GM21619 (cell line): ENCODE data around the gene PTPRN2.
"Not testable (repeated sequence)": the region's sequence is repeated elsewhere in the genome, so short reads cannot be mapped to it uniquely, and the experiment has no call there.

Experiments
- ATAC-seq: cut with Tn5 transposase; IDR thresholded peaks from one replicate; pipeline ENCODE4 v1.9.1; 2021; ENCODE audit not compliant: unreplicated experiment

The PTPRN2 gene

GRCh38 chr7:158315326-158315725 is 272.3 kb downstream of the PTPRN2 start:
- no peak for ATAC-seq

GRCh38 chr7:158314394-158314793 is 273.2 kb downstream of the PTPRN2 start:
- ATAC-seq, result no peak

- no peak for ATAC-seq
These were observed 273.7 kb downstream of the PTPRN2 start for GRCh38 chr7:158313931-158314330.

- ATAC-seq, result no peak
These were observed 274.8 kb downstream of the PTPRN2 start for GRCh38 chr7:158312789-158313188.

GRCh38 chr7:158311791-158312190 is 275.8 kb downstream of the PTPRN2 start:
- ATAC-seq, result no peak

- ATAC-seq, result no peak
These were observed 276.5 kb downstream of the PTPRN2 start for GRCh38 chr7:158310924-158311666.

- no peak for ATAC-seq
These were observed 277.5 kb downstream of the PTPRN2 start for GRCh38 chr7:158309868-158310763.

GRCh38 chr7:158308001-158308400 is 279.6 kb downstream of the PTPRN2 start:
- ATAC-seq, result no peak

GRCh38 chr7:158304072-158304471 is 283.6 kb downstream of the PTPRN2 start:
- not testable (repeated sequence) for ATAC-seq

GRCh38 chr7:158303121-158303520 is 284.5 kb downstream of the PTPRN2 start:
- ATAC-seq, result no peak

- no peak for ATAC-seq
These were observed 285.2 kb downstream of the PTPRN2 start for GRCh38 chr7:158302274-158303070.

GRCh38 chr7:158301207-158301606 is 286.4 kb downstream of the PTPRN2 start:
- no peak for ATAC-seq

- no peak for ATAC-seq
These were observed 287.2 kb downstream of the PTPRN2 start for GRCh38 chr7:158300427-158300826.

GRCh38 chr7:158299607-158300006 is 288.0 kb downstream of the PTPRN2 start:
- no peak for ATAC-seq

GRCh38 chr7:158296798-158297104 is 290.9 kb downstream of the PTPRN2 start:
- no peak for ATAC-seq

- no peak for ATAC-seq
These were observed 291.4 kb downstream of the PTPRN2 start for GRCh38 chr7:158295966-158296797.

- not testable (repeated sequence) for ATAC-seq
These were observed 293.0 kb downstream of the PTPRN2 start for GRCh38 chr7:158294468-158295215.

GRCh38 chr7:158292948-158293347 is 294.7 kb downstream of the PTPRN2 start:
- ATAC-seq, result no peak

GRCh38 chr7:158291998-158292397 is 295.6 kb downstream of the PTPRN2 start:
- no peak for ATAC-seq
